HT-29 (cell line): ENCODE data around the gene ART4. TPM values are rescaled to one million over a fixed set of nuclear protein-coding genes. Genes with fewer than 3 reads are reported as not detected.

Experiments
- DNase-seq: peaks from one replicate; pipeline ENCODE4 v3.0.0-alpha.2; 2015; ENCODE audit warnings: low spot score
- total RNA-seq: library from RNA; depleted of rRNA; stranded (reverse); fragments of >200 nt; shearing (Covaris generic); gene quantifications from 2 replicates; pipeline ENCODE4 v1.2.3, GENCODE V29; 2014; rRNA removed

The ART4 gene
- total RNA-seq, 1 experiment from 2014 or later, result not detected

DNA sequence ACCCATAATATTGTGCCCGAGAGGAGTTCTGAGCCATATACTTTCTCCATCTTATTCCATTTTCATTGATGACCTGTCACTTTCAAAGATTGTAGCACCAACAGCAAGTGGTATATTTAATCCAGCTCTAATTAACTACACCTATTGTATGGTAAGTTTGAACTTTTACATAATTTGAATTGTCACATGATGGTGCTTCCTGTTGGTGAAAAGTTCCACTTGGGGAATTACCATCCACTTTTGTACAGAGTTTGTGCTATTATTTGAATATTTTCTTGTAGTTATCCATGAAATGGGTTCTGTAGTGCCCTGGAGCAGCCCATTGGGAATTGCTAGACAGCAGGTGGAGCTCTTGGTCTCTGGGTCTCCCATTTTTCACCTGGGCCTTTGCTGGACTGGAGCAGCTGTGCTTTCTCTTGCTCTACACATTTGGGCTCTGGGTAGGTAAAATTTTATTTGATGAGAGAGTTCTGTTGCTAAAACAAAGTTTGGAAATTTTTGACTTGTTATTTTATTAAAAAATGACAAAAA is 32.3 kb downstream of the ART4 start:
- DNase-seq, result peak; percentile 57

DNA sequence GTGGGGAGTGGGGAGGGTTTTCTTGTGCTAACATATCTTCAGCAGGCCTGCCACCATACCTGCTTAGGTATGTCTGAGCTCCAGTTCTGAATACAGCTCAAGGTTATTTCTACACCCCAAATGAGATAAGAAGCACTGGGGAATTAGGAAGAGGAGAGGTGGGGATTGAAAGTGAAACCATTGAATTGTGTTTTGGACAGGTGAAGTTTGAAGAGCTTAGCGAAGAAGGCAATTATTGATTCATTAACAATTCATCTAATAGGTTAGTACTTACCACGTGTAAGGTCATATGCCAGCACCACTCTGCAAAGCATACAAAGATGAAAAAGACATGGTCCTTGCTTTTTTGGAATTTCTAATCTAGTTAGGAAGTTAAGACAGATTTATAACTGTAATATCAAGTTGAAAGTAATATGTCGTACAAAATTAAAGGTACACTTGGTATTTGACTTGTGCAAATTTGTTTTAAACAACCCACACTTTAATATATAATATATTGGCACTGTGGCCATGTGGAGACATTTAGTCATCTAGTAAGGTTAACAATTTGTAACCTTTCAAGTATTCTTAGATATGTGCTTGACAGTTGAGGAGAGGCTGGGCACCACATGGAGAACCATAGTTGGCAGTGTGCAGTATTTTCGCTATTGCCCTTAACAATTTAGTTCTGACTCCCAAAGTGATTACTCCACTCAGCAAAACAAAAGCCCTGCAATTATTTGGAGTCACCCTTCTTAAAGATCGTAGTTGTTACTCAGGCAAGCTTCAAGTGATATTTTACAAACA is 33.0 kb downstream of the ART4 start:
- no peak for DNase-seq

DNA sequence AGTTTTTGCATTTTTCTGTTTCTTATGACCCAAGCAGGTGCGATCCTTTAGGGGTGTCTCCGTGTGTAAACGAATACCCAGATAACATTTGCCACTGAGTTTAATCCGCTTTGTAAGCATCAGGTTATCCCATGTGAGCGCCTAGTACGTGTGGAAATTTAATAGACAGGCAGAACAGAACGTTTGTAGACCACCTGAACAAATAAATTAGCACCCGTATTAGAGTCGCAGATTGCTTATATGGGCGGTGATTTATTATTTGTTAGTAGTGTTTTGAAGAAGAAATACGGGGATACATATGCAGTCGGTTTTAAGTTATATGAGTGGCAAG is 39.5 kb downstream of the ART4 start:
- DNase-seq, result no peak

DNA sequence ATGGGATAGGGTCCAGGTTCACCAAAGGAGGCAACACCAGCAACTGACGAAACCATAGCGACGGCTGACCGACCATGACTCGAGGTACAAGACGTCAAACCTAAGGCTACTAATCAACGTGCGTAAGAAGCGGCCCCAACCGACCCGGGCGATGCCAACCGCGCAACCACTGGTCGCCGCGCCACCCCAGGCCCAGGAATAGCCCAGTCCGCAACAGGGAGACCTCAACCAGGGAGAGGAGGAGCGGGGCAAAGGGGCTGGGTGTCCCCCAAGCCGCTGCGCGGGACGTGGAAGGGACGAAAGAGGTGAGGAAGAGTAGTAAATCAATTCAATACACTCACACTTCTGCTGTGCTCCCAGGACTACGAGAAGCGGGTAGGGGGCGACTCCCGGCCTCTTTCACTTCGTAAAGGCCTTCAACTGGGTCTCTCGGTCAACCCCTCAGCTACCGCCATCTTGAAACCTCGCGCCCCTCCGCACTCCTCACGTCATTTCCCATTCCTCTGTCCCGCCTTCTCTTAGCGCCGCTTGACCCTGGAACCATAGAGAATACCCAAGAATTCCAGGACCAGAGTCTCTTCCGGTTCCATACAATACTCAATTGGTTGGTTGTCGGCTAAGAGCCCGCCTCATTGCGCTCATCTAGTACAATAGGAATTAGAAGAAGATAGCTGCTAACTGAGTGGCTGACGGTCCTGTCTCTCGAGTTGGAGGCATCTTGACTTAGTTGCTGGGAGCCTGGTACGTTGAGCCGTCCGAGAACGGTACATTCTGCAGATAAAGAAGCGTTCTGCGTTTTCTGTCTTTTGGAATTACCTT is 40.1 kb downstream of the ART4 start, which contains the start of the genes C12orf60 and WBP11:
Gene C12orf60, plus strand, starts transcription at position 660 of the 819 bp plus-strand sequence. CDS start 19,266 bp downstream, outside the sequence.
Gene WBP11, minus strand, starts transcription at position 468 of the 819 bp plus-strand sequence. CDS start 2,095 bp downstream, outside the sequence.
- DNase-seq, result peak; percentile 99

DNA sequence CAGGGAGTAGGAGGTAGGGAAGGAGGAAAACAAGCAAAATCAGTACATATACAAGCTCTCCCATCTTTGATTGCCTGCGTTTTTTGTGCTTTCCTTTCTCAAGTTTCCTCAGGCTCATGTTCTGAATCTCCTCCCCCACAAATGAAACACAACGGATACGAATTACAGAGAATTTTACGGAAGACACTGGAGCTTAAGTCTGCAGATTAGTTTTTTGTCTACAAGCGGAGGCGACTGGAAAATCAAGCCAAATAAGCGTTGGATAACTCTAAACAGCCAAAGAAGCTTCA is 40.7 kb downstream of the ART4 start:
- no peak for DNase-seq

DNA sequence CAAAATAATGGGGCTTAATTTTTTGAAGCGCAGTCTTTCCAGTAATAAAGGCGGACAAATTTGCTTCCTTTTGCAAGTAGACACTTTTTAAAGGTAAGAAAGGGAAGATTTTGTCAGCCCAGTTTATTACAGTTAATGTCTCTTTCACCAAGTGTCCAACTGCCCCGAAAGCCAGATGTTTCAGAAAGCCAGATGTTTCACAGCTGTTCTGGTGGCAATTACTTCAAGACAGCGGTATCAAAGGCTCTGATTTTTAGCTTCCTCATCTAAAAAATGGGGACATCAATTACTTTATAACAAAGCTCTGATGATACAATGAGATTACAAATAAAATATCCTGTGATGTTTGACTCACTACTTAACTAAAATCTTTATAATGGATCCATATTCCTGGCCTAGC is 41.1 kb downstream of the ART4 start:
- no peak for DNase-seq

DNA sequence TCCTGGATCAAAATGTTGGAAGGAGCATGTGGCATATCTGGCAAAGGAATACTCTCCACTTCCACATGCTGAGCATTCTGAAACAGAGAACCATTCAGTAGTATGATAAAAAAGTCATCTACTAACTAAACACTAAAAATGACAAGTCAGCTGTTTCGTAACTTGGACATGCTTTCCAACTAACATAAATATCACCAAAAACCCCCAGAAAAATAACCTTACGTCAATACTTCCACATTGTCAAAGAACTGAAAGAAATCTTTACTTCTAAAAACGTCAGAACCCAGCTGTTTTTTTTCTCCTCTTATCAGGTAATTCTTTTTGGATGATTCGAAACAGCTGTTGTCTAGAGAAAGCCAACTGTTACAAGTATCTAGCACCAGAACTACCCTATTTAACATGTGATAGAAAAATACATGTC is 48.3 kb downstream of the ART4 start:
- DNase-seq, result no peak

DNA sequence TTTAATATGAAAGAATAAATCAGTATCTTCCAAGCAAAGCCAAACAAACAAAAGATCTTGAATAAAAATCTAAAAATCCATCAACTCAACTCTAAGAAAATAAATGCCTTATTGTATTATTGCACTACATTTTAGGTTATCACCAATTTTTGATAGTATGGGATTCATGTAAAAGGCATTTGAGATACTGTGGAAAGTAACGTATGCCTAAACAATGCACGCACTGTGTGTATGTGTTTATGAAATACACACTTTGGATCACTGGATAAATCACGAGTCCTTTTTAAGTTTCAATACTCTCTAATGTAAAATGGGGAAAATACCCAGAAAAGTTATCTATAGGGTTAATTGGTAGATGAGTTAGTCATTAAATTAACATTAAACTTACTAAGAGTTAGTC is 57.8 kb downstream of the ART4 start:
- DNase-seq, result no peak

DNA sequence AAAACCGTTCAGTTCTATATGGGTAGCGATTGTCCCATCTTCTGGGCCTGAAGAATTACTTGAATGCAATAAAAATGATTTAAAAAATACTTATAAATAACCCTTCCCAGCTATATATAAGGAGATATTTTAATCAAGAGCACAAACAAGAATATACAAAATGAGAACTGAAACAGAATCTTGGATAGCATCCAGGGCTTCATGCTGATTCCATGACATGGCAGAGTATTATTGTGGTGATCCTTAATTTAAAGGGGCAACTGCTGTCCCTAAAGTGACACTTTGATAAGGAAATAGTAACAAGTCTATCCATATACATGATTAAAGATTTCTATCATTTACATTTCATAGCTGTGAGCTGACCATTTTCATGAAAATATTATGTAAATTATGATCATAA is 58.9 kb downstream of the ART4 start:
- DNase-seq, result no peak

DNA sequence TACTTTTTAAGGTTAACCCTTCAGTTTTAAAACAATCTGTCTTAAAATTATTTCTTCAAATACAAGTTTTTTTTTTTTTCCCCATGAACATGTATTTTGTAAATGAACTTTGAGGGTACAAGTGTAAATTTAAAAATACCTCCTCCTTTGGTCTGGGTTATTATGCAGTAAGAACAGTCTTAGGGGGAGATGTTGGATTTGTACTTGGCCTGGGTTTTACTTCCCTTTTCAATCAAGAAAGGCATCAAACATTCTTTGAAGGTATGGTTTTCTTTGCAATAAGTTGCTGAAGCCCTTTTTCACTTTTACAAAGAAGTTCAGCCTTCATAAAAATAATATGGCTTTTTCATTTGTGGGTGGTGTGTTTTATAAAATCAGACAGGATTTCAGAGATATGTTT is 60.6 kb downstream of the ART4 start:
- no peak for DNase-seq

DNA sequence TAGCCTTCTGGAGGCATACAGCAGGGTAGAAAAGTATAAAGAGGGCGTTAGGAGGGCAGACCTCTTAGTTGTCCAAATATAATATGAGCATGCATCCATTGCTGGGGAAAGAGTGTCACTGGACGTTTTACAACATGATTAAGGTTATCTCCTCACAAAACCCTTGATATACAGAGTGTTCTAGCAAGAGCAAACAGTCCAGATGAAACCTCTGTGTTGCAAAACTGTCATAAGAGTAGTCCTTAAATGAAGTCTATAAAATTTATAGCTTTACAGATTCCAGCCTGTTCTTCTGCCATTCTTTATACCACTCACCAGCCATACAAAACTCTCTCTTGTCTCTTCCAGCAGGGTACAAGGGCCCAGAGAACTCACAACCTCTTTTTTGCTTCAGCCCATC is 61.8 kb downstream of the ART4 start:
- no peak for DNase-seq

DNA sequence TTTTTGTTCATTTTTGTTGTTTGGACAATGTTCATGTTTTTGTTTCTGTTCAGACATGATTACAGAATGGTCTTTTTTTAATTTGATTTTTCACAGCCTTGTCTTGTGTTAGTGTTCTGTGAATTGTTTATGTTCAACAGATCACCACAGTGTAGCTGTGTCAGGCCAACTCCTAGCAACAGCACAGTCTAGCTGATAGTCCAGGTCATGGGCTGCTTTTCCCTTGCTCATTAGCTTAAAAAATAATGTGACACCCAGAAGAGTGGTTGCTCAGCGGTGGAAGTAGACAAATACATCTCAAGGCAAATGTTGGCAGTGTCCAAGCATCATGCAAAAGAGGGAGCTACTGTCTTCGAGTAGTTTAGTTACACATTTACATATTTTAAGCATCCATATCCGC is 62.5 kb downstream of the ART4 start:
- no peak for DNase-seq

DNA sequence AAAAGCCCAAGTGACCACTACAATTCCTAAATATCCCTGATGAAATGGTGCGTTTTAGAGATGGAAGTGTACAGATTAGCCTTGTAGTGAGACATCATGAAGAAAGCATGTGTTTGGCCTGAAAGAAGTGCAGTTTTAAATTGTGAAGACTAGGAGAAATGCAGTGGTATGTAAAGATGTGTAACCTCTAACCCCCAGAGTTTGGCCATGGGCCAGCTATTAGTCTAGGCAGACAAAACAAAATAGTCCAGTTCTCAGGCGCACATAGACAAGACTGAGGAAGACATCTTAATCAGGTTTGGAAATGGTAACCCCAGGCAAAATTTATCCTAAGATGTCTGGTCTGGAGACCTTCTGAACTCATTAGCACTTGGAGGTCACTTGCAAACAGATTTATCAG is 63.5 kb downstream of the ART4 start:
- DNase-seq, result no peak

DNA sequence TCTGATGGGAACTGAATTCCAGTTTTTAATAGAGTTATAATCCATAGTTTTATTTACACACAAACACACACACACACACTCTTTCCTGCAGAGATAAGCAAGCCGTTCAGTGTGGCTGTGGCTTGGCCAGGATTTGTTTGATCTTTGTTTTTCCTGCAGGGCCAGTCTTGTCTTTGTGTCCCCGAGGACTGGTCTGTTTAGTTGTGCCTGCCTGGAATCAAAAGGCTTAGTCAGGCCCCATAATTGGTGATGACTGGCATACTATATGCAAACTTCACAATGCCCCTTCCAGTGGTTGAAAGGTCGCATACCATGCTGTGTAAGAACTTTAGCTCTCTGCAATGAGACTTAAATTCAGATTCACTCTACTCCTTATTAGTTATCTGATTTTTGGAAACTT is 66.1 kb downstream of the ART4 start:
- peak; percentile 83 for DNase-seq

DNA sequence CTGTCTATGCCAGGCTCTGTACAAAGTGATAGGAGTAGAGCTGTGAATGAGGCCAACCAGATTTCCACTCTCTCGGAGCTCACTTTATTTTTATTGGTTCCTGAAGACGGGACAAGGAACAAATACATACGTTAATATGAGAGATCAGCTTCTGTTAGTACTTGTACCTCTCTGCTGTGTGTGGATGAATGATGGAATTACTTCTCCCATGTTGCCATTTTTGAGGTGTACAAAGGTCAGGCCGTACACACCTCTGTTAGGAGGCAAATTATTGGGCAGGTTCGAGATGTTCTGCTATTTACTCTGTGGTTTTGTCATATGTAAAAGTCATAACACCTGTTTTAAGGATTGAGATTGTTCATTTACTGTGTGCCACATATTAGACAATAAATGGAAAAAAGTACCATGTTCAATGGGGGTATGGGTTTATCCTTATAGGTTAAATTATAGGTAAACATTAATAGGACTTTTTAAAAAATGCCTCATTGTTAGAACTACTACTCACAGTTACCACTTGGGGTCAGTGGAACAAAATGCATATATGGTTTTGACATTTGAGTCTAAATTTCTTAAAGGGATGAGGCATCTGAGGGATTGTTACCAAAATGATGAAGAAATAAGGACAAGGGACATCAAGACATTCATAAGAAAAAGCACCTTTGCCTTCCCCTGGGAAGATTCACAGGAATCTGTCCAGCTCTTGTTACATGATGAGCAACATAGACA is 66.9 kb downstream of the ART4 start:
- peak; percentile 56 for DNase-seq

DNA sequence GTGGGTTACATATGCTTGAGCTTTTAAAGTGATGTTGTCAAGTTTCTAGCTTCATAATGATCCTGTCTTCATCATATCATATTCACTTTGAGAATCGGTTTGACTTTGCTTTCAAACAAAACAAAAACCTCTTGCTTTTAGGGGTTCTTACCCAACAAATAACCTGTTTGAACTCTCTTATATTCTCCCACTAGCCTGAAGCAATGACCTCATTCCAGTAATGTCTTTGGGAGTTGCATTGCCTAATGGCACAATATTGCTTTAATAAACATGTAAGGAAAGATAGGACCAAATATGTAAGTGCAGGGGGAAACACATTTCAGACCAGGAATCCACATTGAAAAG is 67.7 kb downstream of the ART4 start:
- DNase-seq, result peak; percentile 56

Other genes with a start within 250 kb of the ART4 start
- not detected in 2 replicates for gene GUCY2C, start 146.9 kb downstream of the ART4 start, total RNA-seq
- gene WBP11, start 40.0 kb downstream of the ART4 start, total RNA-seq, result 18.0 and 28.8 TPM in 2 replicates
- 0.89 and 0.99 TPM in 2 replicates for gene C12orf60, start 39.9 kb downstream of the ART4 start, total RNA-seq
- gene SMCO3, start 29.3 kb downstream of the ART4 start, total RNA-seq, result not detected in 2 replicates
- gene MGP, start 42.3 kb upstream of the ART4 start, total RNA-seq, result 0.21 and 0.64 TPM in 2 replicates
- gene ERP27, start 95.0 kb upstream of the ART4 start, total RNA-seq, result 0.28 and 0.37 TPM in 2 replicates
- 42.2 and 46.1 TPM in 2 replicates for gene ARHGDIB, start 118.1 kb upstream of the ART4 start, total RNA-seq
- gene PDE6H, start 129.5 kb upstream of the ART4 start, total RNA-seq, result not detected in 2 replicates